Osteocyte (in vitro differentiated cells): ENCODE measurements around the gene BCAP29. TPM values are rescaled to one million over a fixed set of nuclear protein-coding genes. Genes with fewer than 3 reads are reported as not detected.

Experiments
- DNase-seq: peaks from one replicate; pipeline ENCODE4 v3.0.0; 2021; ENCODE audit warnings: mixed read lengths; ENCODE audit not compliant: unreplicated experiment; ENCODE audit errors: extremely low spot score
- H3K27ac Mint-ChIP-seq: one replicate; pipeline ENCODE4 v1.8.0; 2021; ENCODE audit warnings: mild to moderate bottlenecking, mixed read lengths; ENCODE audit not compliant: unreplicated experiment
- H3K27me3 Mint-ChIP-seq: one replicate; pipeline ENCODE4 v1.8.0; 2021; ENCODE audit warnings: mixed read lengths; ENCODE audit not compliant: unreplicated experiment
- H3K36me3 Mint-ChIP-seq: one replicate; pipeline ENCODE4 v1.8.0; 2021; ENCODE audit warnings: mixed read lengths; ENCODE audit not compliant: unreplicated experiment
- H3K4me1 Mint-ChIP-seq: one replicate; pipeline ENCODE4 v1.8.0; 2021; ENCODE audit warnings: mixed read lengths; ENCODE audit not compliant: unreplicated experiment
- H3K4me3 Mint-ChIP-seq: one replicate; pipeline ENCODE4 v1.8.0; 2021; ENCODE audit warnings: mild to moderate bottlenecking, moderate library complexity, mixed read lengths; ENCODE audit not compliant: unreplicated experiment
- H3K9me3 Mint-ChIP-seq: one replicate; pipeline ENCODE4 v1.8.0; 2021; ENCODE audit warnings: mixed read lengths; ENCODE audit not compliant: unreplicated experiment
- total RNA-seq: library from RNA; stranded (reverse); gene quantifications from 2 replicates; pipeline ENCODE4 v1.2.1, GENCODE V29; 2021
- TF ChIP-seq, protein P1 (sequence below): fragments of 200-600 bp; sonication (generic); IDR thresholded peaks from 2 replicates; pipeline ENCODE4 v1.5.0; 2021; ENCODE audit warnings: antibody characterized with exemption, mild to moderate bottlenecking, moderate library complexity

Gene BCAP29
- total RNA-seq, 1 donor from 2014 or later: 62.5 TPM

- H3K27me3 Mint-ChIP-seq: peaks cover 58% of the 10 kb centered on the region
- peaks cover 9% of the 10 kb centered on the region for H3K4me1 Mint-ChIP-seq
Observed at GRCh38 chr7:107663196-107663595, 83.2 kb downstream of the BCAP29 start.

GRCh38 chr7:107666790-107667189, 86.7 kb downstream of the BCAP29 start:
- Mint-ChIP-seq H3K27me3 (peaks cover 36% of the 10 kb centered on the region), H3K36me3 (no peaks in the 10 kb centered on the region), H3K4me3 (no peak overlapping the region), H3K4me1 (no peaks in the 10 kb centered on the region), H3K27ac (no peak overlapping the region), H3K9me3 (no peaks in the 10 kb centered on the region)
- no peak for DNase-seq
- TF ChIP-seq, protein P1, sequence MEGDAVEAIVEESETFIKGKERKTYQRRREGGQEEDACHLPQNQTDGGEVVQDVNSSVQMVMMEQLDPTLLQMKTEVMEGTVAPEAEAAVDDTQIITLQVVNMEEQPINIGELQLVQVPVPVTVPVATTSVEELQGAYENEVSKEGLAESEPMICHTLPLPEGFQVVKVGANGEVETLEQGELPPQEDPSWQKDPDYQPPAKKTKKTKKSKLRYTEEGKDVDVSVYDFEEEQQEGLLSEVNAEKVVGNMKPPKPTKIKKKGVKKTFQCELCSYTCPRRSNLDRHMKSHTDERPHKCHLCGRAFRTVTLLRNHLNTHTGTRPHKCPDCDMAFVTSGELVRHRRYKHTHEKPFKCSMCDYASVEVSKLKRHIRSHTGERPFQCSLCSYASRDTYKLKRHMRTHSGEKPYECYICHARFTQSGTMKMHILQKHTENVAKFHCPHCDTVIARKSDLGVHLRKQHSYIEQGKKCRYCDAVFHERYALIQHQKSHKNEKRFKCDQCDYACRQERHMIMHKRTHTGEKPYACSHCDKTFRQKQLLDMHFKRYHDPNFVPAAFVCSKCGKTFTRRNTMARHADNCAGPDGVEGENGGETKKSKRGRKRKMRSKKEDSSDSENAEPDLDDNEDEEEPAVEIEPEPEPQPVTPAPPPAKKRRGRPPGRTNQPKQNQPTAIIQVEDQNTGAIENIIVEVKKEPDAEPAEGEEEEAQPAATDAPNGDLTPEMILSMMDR: no peak

More at GRCh38 chr7:107663196-107663595, 83.2 kb downstream of the BCAP29 start:
- no peaks in the 10 kb centered on the region for H3K9me3 Mint-ChIP-seq
- no peak overlapping the region for H3K4me3 Mint-ChIP-seq
- no peak for DNase-seq
- H3K36me3 Mint-ChIP-seq: no peaks in the 10 kb centered on the region
- H3K27ac Mint-ChIP-seq: no peak overlapping the region
- TF ChIP-seq, protein P1: no peak

- Mint-ChIP-seq H3K36me3 (no peaks in the 10 kb centered on the region), H3K4me3 (no peak overlapping the region), H3K9me3 (no peaks in the 10 kb centered on the region), H3K27me3 (peaks cover 30% of the 10 kb centered on the region), H3K4me1 (no peaks in the 10 kb centered on the region), H3K27ac (no peak overlapping the region)
- TF ChIP-seq, protein P1: no peak
- DNase-seq: no peak
Observed at GRCh38 chr7:107667341-107667740, 87.3 kb downstream of the BCAP29 start.

DNA sequence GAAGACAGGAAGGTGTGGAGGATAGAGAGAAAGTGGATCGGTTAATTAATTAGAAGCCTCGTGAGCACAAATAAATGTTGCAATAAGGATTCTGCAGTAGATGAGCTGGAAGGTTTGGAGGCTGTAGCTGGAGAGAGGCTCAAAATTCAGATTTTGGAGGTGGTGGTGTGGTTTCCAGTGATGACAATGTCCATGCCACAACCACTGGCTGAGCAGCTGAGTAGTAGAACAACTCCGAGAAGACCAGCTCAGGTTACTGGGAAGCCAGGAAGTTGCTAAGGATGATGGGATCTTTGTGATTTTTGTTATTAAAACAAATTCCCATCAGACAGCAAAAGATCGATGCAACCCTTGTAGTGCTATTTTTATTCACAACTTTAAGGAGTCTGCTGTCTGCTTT, 88.2 kb downstream of the BCAP29 start:
- no peak for DNase-seq

More for the DNA sequence above, 88.2 kb downstream of the BCAP29 start:
- TF ChIP-seq, protein P1: no peak
- Mint-ChIP-seq H3K27me3 (peaks cover 28% of the 10 kb centered on the region), H3K27ac (no peak overlapping the region), H3K4me3 (no peak overlapping the region), H3K36me3 (no peaks in the 10 kb centered on the region), H3K4me1 (no peaks in the 10 kb centered on the region), H3K9me3 (no peaks in the 10 kb centered on the region)

Other genes starting within 250 kb of the BCAP29 start
- not detected in 2 replicates for gene GPR22, start 110.2 kb upstream of the BCAP29 start, total RNA-seq
- gene COG5, start 16.3 kb upstream of the BCAP29 start, total RNA-seq: 44.7 and 47.0 TPM in 2 replicates
- gene DUS4L, start 16.3 kb upstream of the BCAP29 start, total RNA-seq: 7.9 and 9.1 TPM in 2 replicates
- gene SLC26A4, start 80.6 kb downstream of the BCAP29 start, total RNA-seq: 0.37 and 0.51 TPM in 2 replicates
- gene CBLL1, start 163.9 kb downstream of the BCAP29 start, total RNA-seq: 23.8 and 26.2 TPM in 2 replicates
- gene SLC26A3, start 223.0 kb downstream of the BCAP29 start, total RNA-seq: not detected in 2 replicates